ENCODE results near the gene ILF3.

Gene ILF3

GRCh38 chr19:10730932-10731331 lies 76.8 kb downstream of the ILF3 start:
- DNase-seq (ENCODE audit: low read depth) = no peak

DNA sequence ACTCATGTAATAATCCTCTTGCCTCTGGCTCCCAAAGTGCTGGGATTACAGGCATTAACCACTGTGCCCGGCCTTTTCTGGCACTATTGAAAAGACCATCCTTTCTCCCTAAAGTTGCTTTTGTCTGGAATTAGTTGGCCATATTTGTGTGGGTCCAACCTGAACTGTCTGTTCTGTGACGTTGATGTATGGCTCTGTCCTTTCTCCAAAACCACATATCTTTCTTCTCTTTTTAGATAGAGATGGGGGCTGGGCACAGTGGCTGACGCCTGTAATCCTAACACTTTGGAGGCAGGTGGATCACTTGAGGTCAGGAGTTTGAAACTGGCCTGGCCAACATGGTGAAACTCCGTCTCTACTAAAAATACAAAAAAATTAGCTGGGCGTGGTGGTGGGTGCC lies 81.6 kb downstream of the ILF3 start:
- DNase-seq (ENCODE audit: low read depth) = no peak

GRCh38 chr19:10736189-10736588 lies 82.0 kb downstream of the ILF3 start:
- no peak for DNase-seq (ENCODE audit: low read depth)

- DNase-seq (ENCODE audit: low read depth) = no peak
These were observed 82.9 kb downstream of the ILF3 start for GRCh38 chr19:10736916-10737551.

DNA sequence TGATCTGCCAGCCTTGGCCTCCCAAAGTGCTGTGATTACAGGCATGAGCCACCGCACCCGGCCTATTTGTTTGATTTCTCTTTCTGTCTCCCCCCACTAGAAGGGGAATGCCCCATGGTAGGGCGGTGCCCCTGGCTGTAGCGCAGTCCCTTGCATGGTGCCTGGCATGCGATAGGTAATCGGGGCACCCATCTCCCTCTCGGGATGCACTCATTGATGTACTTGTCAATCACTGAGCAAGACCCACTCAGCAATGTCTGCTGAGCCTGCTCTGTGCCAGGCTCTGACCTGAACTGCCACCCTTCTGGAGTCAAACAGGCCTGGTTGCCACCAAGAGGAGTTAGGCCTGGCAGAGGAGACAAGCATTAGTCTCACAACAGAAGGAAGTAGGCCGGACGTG lies 83.6 kb downstream of the ILF3 start:
- DNase-seq (ENCODE audit: low read depth) = no peak

DNA sequence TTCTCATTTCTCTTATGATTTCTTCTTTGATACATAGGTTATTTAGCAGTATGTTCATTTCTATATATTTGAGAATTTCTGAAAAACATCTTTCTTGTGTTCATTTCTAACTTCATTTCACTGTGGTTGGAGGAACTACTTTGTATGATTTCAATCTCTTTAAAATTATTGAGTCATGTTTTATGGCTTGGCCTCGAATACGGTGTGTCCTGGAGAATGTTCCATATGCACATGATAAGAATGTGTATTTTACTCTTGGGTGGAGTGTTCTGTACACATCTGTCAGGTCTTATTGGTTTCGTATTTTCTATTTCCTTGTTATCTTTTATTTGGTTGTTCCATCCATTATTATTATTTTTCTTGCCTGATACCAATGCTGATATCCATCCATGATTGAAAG lies 86.7 kb downstream of the ILF3 start:
- no peak for DNase-seq (ENCODE audit: low read depth)

Data from CMK (cell line).